GM18868 (cell line): ENCODE measurements around the gene PTK7.
"Not testable (repeated sequence)": the region's sequence is repeated elsewhere in the genome, so short reads cannot be mapped to it uniquely, and the experiment has no call there.

Experiments used
- ATAC-seq: cut with Tn5 transposase; IDR thresholded peaks from one replicate; pipeline ENCODE4 v1.9.1; 2021; ENCODE audit warnings: mild to moderate bottlenecking, moderate library complexity; ENCODE audit not compliant: unreplicated experiment

Gene PTK7

DNA sequence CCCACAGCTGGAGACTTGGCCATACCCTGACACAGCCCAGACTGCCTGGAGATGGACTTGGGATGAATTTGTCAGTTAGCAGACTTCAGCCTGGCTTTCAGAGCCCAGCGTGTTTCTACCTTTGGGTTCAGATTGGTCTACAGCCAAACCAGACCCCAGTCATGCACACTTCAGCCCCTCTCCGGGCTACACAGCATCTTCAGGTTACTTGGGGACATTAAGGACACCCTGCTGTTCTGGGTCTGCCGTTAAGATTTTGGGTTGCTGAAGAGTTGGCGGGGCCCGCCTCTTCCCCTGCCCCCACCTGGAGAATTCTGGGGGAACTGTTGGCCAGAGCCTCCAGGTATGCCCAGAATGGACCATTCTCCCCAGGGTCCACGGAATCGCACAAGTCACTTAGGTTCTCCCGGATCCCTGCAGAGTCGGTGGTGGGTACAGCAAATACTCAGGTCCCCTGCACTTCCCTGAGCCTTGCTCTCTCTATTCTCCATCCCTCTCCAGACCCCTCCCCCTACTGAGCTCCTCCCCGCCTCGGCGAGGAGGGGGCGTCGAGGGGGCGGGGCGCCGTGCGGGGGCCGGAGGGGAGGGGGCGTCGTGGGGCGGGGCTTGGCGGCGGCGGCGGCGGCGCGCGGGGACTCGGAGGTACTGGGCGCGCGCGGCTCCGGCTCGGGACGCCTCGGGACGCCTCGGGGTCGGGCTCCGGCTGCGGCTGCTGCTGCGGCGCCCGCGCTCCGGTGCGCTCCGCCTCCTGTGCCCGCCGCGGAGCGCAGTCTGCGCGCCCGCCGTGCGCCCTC is at the start of gene PTK7:
Gene PTK7 (plus strand): TSS at position 645 of the 794 bp plus-strand sequence. CDS start 175 bp downstream, outside the sequence.
- no peak for ATAC-seq

- no peak for ATAC-seq
These were observed 49.7 kb upstream of the PTK7 start for GRCh38 chr6:43026365-43026764.

DNA sequence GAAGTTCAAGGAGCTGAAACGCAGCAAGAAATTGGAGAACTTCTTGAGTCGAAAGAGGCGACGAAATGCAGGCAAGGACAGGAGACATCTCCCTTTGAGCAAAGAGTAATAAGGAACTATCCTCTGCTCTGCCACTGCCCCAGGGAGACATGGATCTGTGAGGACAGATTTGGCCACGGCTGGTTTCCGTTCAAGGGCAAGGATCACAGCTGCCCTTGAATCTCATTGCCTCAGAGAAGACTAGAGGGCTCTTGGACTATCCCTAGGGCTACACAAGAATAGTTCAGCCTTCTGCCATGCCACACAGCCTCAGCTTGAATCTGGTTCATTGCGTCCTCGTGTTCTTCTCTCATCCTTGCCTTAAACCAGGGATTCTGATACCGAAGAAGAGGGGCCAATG is 47.0 kb upstream of the PTK7 start:
- no peak for ATAC-seq

- ATAC-seq, result no peak
These were observed 43.8 kb upstream of the PTK7 start for GRCh38 chr6:43032326-43032725.

- ATAC-seq, result no peak
These were observed 42.5 kb upstream of the PTK7 start for GRCh38 chr6:43033496-43034189.

DNA sequence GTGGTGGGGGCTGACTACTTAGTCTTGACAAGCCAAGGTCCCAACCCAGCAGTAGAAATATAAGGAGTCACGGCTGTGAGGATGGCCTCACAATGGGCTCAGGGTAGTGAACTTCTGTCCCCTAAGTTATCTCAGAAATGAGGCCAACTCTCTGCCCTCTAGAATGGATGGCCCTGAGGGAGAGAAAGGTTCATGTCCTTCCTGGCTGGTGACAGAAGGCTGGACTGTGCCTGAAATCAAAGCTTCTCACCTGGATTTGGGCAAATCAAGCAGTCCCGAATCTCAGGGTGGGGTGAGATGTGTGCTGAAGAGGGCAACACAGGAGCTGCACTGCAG is 42.0 kb upstream of the PTK7 start:
- no peak for ATAC-seq

- no peak for ATAC-seq
These were observed 40.5 kb upstream of the PTK7 start for GRCh38 chr6:43035495-43036194.

DNA sequence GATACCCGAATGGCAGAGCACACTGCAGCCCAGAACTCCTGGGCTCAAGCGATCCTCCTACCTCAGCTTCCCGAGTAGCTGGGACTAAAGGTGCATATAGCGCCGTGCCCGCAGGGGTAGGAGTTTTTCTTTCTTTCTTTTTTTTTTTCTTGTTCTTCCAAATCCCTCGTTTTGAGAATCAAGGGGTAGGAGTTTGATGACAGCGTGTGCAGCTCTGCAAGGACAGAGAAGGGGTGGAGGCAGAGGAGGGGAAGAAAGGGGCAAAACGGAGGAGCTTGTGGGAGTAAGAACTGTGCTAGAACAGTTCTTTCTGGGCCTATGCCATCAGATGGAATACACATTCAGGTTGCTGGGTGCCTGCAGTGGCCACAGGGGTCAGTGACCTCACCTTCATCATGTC is 39.4 kb upstream of the PTK7 start:
- ATAC-seq, result no peak

GRCh38 chr6:43037197-43037596 is 38.9 kb upstream of the PTK7 start:
- ATAC-seq, result no peak

- ATAC-seq, result no peak
These were observed 38.4 kb upstream of the PTK7 start for GRCh38 chr6:43037706-43038105.

- no peak for ATAC-seq
These were observed 37.4 kb upstream of the PTK7 start for GRCh38 chr6:43038727-43039126.

DNA sequence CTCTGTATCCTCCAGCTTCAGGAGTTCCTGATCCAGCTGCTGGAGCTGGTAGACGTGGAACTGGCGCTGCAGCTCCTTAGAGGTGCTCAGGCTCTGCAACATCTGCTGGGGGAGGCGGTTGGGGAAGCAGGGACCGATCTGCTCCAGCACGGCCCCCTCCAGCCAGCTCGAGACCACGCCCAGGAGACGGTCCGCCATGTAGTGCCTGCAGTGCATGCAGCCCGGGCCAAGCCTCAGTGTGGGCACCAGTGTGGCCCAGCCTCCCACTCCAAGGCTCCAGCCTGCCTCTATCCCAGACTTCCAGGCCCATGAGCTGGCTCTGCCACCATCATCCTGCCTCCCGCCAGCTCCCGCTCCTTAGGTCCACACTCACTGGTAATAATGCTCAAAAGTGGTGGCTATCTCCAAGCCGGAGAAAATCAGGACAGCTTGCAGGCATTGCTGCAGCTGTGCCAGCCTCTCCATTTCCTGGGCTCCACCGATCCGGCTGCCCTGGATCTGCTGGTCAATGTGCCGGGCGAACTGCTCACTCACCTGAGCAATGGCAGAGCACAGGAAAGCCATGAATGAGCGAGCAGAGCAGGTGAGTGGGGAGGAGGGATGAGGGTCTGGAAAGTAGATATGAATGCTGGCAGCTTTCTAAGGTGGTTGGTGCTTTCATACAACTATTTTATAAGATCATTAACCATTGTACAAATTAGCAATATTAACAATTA is 35.4 kb upstream of the PTK7 start:
- ATAC-seq, result no peak

GRCh38 chr6:43041475-43041874 is 34.6 kb upstream of the PTK7 start:
- ATAC-seq, result not testable (repeated sequence)

DNA sequence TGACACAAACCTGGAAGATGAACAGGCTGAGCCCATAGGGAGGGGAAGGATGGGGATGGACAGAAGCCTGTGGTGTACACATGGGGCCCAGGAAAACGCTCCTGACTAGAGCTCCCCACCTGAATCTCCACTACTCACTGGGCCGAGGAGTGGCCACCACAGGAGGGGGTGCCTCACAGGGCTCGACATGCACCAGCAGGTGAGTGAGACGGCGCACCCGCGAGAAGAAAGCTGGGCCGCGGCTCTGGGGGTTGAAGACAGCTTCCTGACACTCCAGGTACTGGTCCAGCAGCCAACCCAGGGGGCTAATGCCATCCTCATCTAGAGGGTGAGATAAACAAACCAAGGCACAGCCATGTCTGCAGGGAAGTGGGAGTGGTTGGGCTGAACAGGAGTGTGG is 32.8 kb upstream of the PTK7 start:
- no peak for ATAC-seq

DNA sequence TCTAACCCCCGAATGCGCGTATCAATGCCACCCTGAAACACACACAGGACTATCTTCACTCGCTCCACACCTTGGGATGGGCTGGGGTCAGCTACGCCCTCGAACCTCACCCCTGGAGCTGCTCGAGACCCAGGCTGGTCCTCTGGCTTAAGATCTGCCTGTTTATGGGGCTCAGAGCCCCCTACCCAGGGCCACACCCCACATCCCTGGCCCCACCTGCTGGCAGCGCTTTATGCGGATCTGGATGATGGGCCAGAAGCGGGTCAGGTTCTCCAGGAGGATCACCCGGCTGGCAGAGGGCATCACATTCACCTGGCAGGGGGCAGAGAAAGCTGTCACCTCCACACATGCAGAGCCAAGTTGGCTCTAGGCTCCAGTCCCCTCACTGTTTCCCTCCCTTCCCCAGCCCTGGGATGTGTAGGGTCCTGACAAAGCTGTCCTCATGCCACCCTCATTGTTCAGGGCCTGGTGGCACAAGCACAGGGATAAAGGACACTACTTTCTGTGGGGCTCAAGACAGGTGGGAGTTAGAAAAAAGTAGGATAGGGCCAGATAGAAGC is 30.7 kb upstream of the PTK7 start:
- no peak for ATAC-seq

DNA sequence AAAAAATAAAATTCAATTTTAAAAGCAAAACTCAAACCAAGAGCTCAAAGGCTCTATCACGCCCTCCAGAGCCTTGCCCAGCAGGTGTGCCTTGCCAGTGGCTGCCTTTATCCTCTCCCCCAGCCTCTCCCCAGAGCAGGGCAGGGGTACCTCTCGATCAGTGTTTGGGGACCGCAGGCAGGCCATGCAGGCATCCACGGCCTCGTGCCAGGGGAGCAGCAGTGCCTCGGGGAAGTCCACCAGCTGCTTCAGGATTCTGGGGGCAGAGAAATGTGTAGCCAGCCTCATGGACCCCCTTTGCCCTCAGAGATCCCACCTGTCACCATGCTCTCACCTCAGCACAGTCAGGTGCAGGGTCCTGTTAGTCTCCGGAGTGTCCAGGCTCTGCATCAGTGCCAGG is 28.1 kb upstream of the PTK7 start:
- ATAC-seq, result no peak

- ATAC-seq, result no peak
These were observed 25.1 kb upstream of the PTK7 start for GRCh38 chr6:43050981-43051380.

- ATAC-seq, result no peak
These were observed 23.8 kb upstream of the PTK7 start for GRCh38 chr6:43052225-43052841.

- ATAC-seq, result peak; percentile 18
These were observed 23.1 kb upstream of the PTK7 start for GRCh38 chr6:43052842-43053544.
